ENCODE data around the gene JAKMIP1. TPM values are rescaled to one million over a fixed set of nuclear protein-coding genes. Genes with fewer than 3 reads are reported as not detected.

The JAKMIP1 gene
- total RNA-seq, 1 donor from 2014 or later: not detected

- no peak overlapping the region for H3K27ac Mint-ChIP-seq
- peaks cover 8% of the 10 kb centered on the region for H3K9me3 Mint-ChIP-seq
- no peak for DNase-seq (ENCODE audit: low spot score in 2 of 2, unreplicated experiment in 2 of 2)
- no peaks in the 10 kb centered on the region for H3K36me3 Mint-ChIP-seq
- no peak for TF ChIP-seq CTCF (IDR thresholded peaks at IDR 0.05; ENCODE audit: unreplicated experiment)
- H3K4me3 Mint-ChIP-seq: no peak overlapping the region
- H3K4me1 Mint-ChIP-seq: peaks cover under 1% of the 10 kb centered on the region
- H3K27me3 Mint-ChIP-seq (ENCODE audit: low read depth): peaks cover 86% of the 10 kb centered on the region
These were observed 3.7 kb upstream of the JAKMIP1 start for GRCh38 chr4:6204098-6204497.

- no peaks in the 10 kb centered on the region for H3K36me3 Mint-ChIP-seq
- no peak for TF ChIP-seq CTCF (IDR thresholded peaks at IDR 0.05; ENCODE audit: unreplicated experiment)
- DNase-seq (ENCODE audit: low spot score in 2 of 2, unreplicated experiment in 2 of 2): peak in 1 of 2 experiments; percentile 28
- no peak overlapping the region for H3K27ac Mint-ChIP-seq
- peaks cover 86% of the 10 kb centered on the region for H3K27me3 Mint-ChIP-seq (ENCODE audit: low read depth)
- peak overlapping the region; percentile 56 for H3K4me3 Mint-ChIP-seq
- H3K9me3 Mint-ChIP-seq: peaks cover 8% of the 10 kb centered on the region
- peaks cover 3% of the 10 kb centered on the region for H3K4me1 Mint-ChIP-seq
These were observed 1.3 kb upstream of the JAKMIP1 start for GRCh38 chr4:6201580-6202091.

DNA sequence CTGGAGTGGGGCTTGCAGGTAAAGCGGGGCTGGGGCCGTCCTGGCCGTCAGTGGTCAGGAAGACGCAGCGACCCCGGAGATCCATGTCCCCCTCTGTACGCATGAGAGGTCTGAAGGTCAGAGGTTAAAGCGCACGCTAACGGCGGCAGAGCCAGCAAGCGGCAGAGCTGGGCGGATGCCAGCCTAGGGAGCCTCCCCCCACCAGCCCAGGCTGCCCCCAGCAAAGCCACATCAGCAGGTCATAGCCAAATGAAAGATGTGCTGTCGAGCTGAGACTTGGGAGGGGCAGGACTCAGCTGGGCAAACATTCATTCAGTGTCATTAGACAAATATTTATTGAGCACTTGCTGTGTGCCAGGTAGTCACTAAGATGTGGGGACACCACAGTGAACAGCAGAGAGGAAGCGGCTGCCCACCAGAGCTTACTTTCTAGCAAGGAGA, 593 bp upstream of the JAKMIP1 start:
- TF ChIP-seq CTCF (IDR thresholded peaks at IDR 0.05; ENCODE audit: unreplicated experiment): no peak
- DNase-seq (ENCODE audit: low spot score in 2 of 2, unreplicated experiment in 2 of 2): no peak
- Mint-ChIP-seq H3K27ac (no peak overlapping the region), H3K4me1 (peaks cover 3% of the 10 kb centered on the region), H3K36me3 (no peaks in the 10 kb centered on the region), H3K27me3 (ENCODE audit: low read depth) (peaks cover 86% of the 10 kb centered on the region), H3K9me3 (peaks cover 8% of the 10 kb centered on the region), H3K4me3 (peak overlapping the region; percentile 56)

DNA sequence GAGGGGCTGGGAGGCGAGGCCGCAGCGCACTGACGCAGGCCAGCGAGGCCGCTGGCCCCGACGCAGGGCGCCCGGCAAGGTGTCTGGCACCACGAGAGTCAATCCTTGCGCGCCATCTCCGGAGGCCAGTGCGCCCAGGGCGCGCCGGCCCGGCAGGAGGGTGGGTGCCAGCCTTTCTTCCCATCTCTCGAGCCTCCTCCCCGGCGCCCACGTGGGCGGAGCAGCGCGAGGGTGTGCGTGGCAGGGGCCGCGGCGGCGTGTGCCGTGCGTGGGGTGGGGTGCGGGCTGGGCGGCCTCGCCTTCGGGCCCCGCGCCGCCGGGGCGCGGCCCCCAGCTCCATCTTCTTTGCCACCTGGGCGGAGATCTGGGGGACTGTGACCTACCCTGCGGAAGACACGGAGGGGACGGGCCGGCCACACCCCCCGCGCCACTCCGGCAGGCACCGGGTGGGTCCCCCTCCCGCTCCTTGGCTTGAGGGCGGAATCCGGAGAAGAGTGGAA, 877 bp downstream of the JAKMIP1 start:
- Mint-ChIP-seq H3K4me1 (peaks cover 3% of the 10 kb centered on the region), H3K36me3 (no peaks in the 10 kb centered on the region), H3K4me3 (no peak overlapping the region), H3K9me3 (peaks cover 8% of the 10 kb centered on the region), H3K27me3 (ENCODE audit: low read depth) (peaks cover 86% of the 10 kb centered on the region), H3K27ac (no peak overlapping the region)
- DNase-seq (ENCODE audit: low spot score in 2 of 2, unreplicated experiment in 2 of 2): no peak
- TF ChIP-seq CTCF (IDR thresholded peaks at IDR 0.05; ENCODE audit: unreplicated experiment): no peak

- peaks cover 86% of the 10 kb centered on the region for H3K27me3 Mint-ChIP-seq (ENCODE audit: low read depth)
- no peaks in the 10 kb centered on the region for H3K36me3 Mint-ChIP-seq
- DNase-seq (ENCODE audit: low spot score in 2 of 2, unreplicated experiment in 2 of 2): peak in 1 of 2 experiments; percentile 39
- H3K4me1 Mint-ChIP-seq: peaks cover 3% of the 10 kb centered on the region
- H3K4me3 Mint-ChIP-seq: peak overlapping the region; percentile 57
- TF ChIP-seq CTCF (IDR thresholded peaks at IDR 0.05; ENCODE audit: unreplicated experiment): no peak
- peaks cover 8% of the 10 kb centered on the region for H3K9me3 Mint-ChIP-seq
- no peak overlapping the region for H3K27ac Mint-ChIP-seq
These were observed 1.5 kb downstream of the JAKMIP1 start for GRCh38 chr4:6198768-6199421.
